Body of pancreas (tissue), 4 donors: ENCODE data around the gene HRCT1. TPM values are rescaled to one million over a fixed set of nuclear protein-coding genes. Genes with fewer than 3 reads are reported as not detected.

Experiments
- ATAC-seq: fragments of 150-250 bp; one replicate; pipeline ENCODE4 v1.9.1; 2016
- DNase-seq, 4 donors: peaks; one replicate each; pipeline ENCODE4 v3.0.0-alpha.2; 2019
- H3K27ac ChIP-seq, 4 donors: fragments of 200-600 bp; sonication (generic); 1 replicate in 3 of 4; 2 replicates in 1 of 4; pipeline versions ENCODE4 v1.5.1 to v1.6.1; 2016 to 2019; ENCODE audit warnings: mild to moderate bottlenecking in 1 of 4, mixed read lengths in 1 of 4, moderate library complexity in 1 of 4
- H3K27me3 ChIP-seq, 2 donors: fragments of 200-600 bp; sonication (generic); one replicate each; pipeline ENCODE4 v1.6.0; 2016; ENCODE audit warnings: mild to moderate bottlenecking in 1 of 2
- H3K36me3 ChIP-seq, 2 donors: fragments of 200-600 bp; sonication (generic); replicated peaks in 1 of 2; 2 replicates each; pipeline ENCODE4 v1.5.1; 2016; ENCODE audit warnings: low read depth in 2 of 2; ENCODE audit not compliant: insufficient read depth in 1 of 2
- H3K4me1 ChIP-seq: fragments of 200-600 bp; sonication (generic); one replicate; pipeline ENCODE4 v1.6.0; 2016
- H3K4me3 ChIP-seq, 2 donors: fragments of 200-600 bp; sonication (generic); 1 replicate in 1 of 2; 2 replicates in 1 of 2; pipeline ENCODE4 v1.5.1; 2016 to 2019
- H3K9me3 ChIP-seq, 3 donors: fragments of 200-600 bp; sonication (generic); 1 replicate in 2 of 3; 2 replicates in 1 of 3; pipeline ENCODE4 v1.5.1; 2016
- CTCF ChIP-seq, 7 experiments: fragments of 450-650 bp in 4 of 7; fragments of 200-600 bp in 3 of 7; sonication (generic) in 3 of 7; IDR thresholded peaks; one replicate each; pipeline ENCODE4 v1.5.1; 2016 to 2019; ENCODE audit warnings: antibody characterized with exemption in 7 of 7
- POLR2A ChIP-seq, 3 donors: fragments of 450-650 bp; IDR thresholded peaks; one replicate each; pipeline ENCODE4 v1.6.1; 2016; ENCODE audit warnings: antibody characterized with exemption in 3 of 3, mild to moderate bottlenecking in 2 of 3
- WGBS, 2 donors: methylation state at CpG; one replicate each; pipeline ENCODE4 v1.1.5; 2017; 5-methylcytosine and 5-hydroxymethylcytosine counted together
- intact Hi-C: fragments of 100-400 bp; cut with DNase I; formaldehyde crosslinking; loops from one replicate; pipeline ENCODE4 v1.15.1; 2023
- total RNA-seq, 2 donors: library from RNA; depleted of rRNA; stranded (reverse); fragments of >200 nt; gene quantifications; one replicate each; pipeline ENCODE4 v1.1.0, GENCODE V29; 2016

Gene HRCT1
- total RNA-seq, 2 donors from 2014 or later: 0.99 to 3.4 TPM

DNA sequence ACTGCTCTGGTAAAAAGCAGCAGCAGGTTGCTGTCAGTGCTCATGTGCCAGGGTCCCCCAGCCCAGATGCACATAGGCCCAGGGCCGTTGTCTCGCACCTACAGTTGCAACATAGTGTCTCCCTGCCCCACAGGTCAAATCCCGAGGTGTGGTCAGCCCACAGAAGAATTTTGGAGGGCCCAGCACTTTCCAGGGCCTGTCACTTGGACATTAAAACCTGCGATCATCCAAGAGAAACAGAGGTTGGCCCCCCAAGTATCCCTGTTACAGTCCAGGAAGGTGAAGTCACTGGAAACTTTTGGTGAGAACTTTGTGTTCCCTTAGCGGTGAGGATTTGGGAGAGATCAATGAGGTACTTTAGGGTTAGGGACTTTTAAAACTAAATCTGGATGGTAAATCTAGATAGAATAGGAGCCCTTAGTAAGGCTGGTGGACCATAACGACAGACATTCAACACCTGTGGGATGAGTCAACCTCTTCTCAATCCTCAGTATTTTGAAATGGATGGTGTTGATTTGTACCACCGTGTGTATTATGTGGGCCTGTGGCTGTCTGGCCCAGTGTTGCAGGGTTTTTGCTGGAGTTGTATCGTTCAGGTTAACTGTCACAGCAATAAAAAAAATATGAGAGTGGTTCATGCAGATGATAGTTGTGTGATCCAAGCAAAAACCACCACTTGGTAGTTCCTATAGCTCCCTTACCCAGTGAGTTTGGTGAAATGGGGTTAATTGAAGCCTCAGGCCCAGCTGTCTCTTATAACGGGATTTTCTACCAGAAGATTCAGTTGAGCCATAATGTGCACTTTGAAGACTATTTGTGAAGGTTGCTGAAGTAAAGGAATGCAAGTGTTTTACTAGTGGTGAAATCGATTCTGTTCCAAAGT, 32.7 kb downstream of the HRCT1 start:
- WGBS, 2 donors: 80 to 87% methylated on average over 10 of the region's 10 CpGs
- Histone ChIP-seq H3K27me3 (no peaks in the 10 kb centered on the region), H3K27ac (no peak overlapping the region), H3K4me3 (no peak overlapping the region), H3K9me3 (no peaks in the 10 kb centered on the region), H3K36me3 (no peaks in the 10 kb centered on the region), H3K4me1 (no peaks in the 10 kb centered on the region)
- TF ChIP-seq POLR2A (IDR thresholded peaks at IDR 0.05) (no peak), CTCF (IDR thresholded peaks at IDR 0.05) (no peak)
- intact Hi-C loops: no loop called here
- DNase-seq (no peak), ATAC-seq (no peak)

- ATAC-seq: no peak
- Histone ChIP-seq H3K27me3 (no peaks in the 10 kb centered on the region), H3K4me1 (no peaks in the 10 kb centered on the region), H3K4me3 (no peak overlapping the region), H3K27ac (no peak overlapping the region), H3K36me3 (no peaks in the 10 kb centered on the region), H3K9me3 (no peaks in the 10 kb centered on the region)
- TF ChIP-seq CTCF (IDR thresholded peaks at IDR 0.05): no peak
- TF ChIP-seq POLR2A (IDR thresholded peaks at IDR 0.05): no peak
- no peak for DNase-seq
- intact Hi-C loops: no loop called here
- 80 to 83% methylated on average over 8 of the region's 8 CpGs for WGBS, 2 donors
These were observed 33.8 kb downstream of the HRCT1 start for GRCh38 chr9:35939679-35940250.

DNA sequence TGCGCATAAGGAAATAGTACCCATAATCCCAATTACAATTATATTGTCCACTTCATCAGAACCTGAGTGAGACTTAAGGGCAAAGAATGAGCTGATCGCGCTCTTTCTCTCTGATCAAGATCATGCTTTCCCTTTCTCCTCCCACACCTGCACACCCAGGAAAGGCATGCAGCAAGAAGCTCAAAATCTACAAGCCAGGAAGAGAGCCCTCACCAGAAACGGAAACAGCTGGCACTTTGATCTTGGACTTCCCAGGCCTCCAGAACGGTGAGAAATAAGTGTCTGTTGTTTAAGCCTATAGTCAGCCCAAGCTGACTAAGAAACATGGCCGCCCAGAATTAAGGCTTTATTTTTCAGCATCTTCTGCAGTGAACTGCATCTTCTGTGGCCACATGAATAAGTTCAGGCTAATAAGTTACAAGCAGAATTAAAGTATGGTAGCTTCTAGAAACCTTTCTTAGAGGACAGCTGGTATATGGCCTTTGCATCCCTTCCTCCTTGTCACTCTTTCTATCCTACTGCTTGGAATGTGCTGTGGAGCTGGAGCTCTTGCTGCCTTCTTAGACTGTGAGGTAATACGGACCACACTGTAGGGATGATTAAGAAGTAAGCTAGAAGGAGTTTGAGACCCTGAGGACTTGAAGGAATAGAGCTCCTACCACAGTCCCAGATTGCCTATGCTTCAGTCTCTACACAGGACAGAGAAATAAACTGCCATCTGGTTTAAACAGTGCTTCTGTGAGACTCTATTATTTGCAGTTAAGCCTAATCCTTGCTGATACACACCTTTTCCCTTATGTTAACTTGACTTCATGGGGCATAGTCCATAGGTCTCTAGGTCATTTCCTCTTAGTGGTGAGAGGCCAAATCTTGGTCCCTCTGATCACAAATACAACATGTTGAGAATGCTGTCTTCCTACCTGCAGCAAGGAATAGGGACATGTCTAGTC, 34.7 kb downstream of the HRCT1 start:
- H3K27me3 ChIP-seq: no peaks in the 10 kb centered on the region
- no peak overlapping the region for H3K4me3 ChIP-seq
- TF ChIP-seq POLR2A (IDR thresholded peaks at IDR 0.05): no peak
- no peak for TF ChIP-seq CTCF (IDR thresholded peaks at IDR 0.05)
- H3K36me3 ChIP-seq: no peaks in the 10 kb centered on the region
- peaks cover 6% of the 10 kb centered on the region for H3K4me1 ChIP-seq
- H3K9me3 ChIP-seq: no peaks in the 10 kb centered on the region
- no peak for DNase-seq
- no peak for ATAC-seq
- intact Hi-C loops: no loop called here
- WGBS, 2 donors: 70% methylated on average over 7 of the region's 7 CpGs
- no peak overlapping the region for H3K27ac ChIP-seq

DNA sequence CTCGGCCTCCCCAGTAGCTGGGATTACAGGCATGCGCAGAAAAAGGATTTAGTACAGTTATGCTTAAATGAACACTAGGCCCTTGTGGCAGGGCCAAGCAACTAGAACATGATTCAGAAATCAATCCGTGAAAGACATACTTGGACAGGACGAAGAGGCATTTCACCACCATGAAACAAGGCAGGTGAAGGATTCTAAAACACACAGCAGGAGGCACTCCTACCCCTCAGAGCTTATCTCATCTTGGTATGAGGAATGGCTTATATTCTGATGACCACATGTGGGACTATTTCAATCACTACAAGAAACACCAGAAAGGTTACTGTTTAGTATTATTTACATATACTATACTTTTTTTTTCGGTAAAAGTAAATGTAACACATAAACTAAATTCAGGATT, 36.3 kb downstream of the HRCT1 start:
- WGBS, 2 donors: 81 to 88% methylated on average over 5 of the region's 5 CpGs
- Histone ChIP-seq H3K4me1 (peaks cover 7% of the 10 kb centered on the region), H3K36me3 (no peaks in the 10 kb centered on the region), H3K27ac (no peak overlapping the region), H3K9me3 (no peaks in the 10 kb centered on the region), H3K4me3 (no peak overlapping the region), H3K27me3 (no peaks in the 10 kb centered on the region)
- DNase-seq (no peak), ATAC-seq (no peak)
- intact Hi-C loops: no loop called here
- TF ChIP-seq CTCF (IDR thresholded peaks at IDR 0.05): no peak
- no peak for TF ChIP-seq POLR2A (IDR thresholded peaks at IDR 0.05)
